ENCODE data around the gene SNN.

The SNN gene

DNA sequence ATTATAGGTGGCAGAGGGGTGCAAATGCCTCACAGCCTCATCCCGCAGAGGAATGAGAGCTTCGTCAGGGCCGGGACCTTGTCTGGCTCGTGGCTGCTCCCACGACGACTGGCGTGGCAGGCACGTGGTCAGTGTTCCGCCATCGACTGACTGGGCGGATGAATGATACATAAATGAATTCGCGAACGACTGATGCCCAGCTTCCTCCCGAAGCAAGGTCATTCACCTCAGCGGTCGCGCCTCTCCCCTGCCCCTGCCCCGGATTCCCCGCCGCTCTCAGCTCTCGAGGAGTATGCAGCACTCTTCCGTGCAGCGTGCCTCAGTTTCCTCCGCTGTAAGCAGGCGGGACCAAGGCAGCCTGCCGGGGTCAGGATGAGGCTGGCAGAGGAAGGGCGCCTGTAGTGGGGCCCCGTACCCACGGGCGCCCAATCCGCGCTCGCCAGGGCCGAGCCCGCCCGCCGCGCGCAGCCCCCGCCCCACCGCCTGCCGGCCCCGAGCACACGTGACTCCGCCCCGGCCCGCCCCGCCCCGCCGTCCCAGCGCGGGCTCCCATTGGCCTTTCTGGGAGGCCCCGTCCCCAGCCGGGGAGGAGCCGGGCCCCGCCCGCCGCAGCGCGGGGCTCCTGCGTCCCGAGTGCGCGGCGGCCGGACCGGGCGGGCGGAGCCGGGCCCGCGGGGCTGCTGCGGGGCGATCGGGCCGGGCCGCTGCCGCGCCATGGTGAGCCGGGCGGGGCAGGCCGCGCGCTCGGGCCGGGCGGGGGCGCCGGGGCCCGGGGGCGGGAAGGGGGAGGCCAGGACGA, at the start of gene SNN:
Gene SNN, plus strand, starts transcription at position 632 of the 799 bp plus-strand sequence. CDS start 7,605 bp downstream, outside the sequence.
- DNase-seq (ENCODE audit: low spot score) = peak; percentile 97

DNA sequence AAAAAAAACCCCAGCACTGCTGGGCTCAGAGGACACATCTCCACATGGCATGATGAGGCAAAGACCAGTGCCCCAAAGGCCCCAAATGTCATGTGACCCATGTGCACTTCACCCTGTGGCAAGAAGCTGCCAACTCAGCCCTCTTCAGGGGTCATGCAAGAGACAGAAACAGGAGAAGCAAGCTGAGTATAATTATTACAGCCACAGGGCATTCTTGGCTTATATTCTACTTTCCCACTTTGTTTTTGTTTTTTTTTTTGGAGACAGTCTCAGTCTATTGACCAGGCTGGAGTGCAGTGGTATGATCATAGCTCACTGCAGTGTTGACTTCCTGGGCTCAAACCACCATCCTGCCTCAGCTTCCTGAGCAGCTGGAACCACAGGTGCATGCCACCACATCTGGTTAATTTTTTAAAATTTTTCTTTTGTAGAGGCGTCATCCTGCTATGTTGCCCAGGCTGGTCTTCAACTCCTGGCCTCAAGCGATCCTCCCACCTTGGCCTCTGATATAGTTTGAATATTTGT, 48.9 kb upstream of the SNN start:
- no peak for DNase-seq (ENCODE audit: low spot score)

DNA sequence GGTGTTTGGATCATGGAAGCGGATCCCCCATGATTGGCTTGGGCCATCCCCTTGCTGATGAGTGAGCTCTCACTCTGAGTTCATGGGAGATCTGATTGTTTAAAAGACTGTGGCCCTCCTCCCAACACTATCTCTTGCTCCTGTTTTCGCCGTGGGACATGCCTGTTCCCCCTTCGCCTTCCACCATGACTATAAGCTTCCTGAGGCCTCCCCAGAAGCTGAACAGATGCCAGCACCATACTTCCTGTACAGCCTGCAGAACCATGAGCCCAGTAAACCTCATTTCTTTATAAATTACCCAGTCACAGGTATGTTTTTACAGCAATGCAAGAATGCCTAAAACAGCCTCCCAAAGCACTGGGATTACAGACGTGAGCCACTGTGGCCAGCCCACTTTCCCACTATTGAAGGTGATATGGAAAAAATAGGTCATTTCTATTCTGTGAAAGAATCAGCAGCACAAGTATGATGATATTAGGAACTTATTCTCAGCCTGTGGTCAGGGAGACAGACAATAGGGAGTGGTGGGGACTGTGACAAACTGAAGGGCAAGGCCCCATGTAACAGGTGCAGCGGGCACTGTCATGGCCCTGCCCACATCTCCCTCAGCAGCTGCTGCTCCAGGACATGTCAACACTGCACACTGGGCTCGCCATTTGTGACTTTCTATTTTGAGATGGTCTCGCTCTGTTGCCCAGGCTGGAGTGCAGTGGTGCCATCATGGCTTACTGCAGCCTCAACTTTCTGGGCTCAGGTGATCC, 47.8 kb upstream of the SNN start:
- DNase-seq (ENCODE audit: low spot score) = no peak

DNA sequence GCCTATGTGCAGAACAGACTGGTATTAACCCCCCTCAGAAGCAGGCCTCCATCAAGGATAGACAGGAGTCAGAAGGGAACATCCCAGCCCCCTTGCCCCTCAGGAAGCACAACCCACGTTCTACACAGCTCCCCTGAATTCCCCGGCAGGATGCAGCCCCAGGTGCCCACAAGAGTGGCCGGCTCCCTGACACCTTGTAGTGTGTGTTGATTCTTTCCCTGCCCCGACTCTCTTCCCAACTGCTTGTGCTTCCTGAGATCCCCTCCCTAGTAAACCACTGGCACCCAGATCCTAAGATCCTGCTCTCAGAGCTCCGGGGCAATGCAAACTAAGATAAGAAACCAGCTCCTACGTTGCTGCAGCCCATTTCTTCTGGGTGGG, 46.7 kb upstream of the SNN start:
- DNase-seq (ENCODE audit: low spot score) = no peak

DNA sequence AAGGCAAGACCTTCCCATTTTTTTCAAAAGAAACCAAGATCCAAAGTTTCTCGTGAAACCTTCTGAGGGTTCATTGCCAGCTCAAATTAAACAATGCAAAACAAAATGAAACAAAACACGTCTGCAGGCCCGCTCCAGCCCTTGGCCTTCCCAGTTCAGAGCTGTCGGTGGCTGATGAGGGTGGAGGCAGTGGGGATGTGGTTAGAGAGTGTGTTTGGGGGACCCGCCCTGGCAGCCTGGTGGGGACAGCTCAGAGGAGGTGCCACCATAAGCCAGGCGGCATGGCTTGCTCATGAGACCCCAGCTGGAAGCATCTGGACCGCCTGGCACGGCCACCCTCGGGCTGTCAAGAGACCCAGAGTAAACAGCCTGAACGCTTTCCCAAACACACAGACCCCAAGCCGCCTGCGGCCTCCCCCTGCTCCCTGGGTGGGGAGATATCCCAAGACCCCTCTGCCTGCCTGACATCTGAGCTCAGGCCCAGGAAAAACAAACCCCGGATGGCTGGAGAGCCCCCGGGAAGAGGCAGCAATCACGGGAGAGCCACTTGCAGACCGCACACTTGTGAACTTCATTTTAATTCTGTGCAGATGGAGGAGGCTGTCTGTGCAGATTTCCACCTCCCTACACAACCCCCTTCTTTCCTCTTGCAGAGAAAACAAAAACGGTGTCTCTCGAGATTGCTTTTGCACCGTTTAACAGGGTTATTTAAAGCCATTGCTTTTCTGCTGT, 46.2 kb upstream of the SNN start:
- no peak for DNase-seq (ENCODE audit: low spot score)

DNA sequence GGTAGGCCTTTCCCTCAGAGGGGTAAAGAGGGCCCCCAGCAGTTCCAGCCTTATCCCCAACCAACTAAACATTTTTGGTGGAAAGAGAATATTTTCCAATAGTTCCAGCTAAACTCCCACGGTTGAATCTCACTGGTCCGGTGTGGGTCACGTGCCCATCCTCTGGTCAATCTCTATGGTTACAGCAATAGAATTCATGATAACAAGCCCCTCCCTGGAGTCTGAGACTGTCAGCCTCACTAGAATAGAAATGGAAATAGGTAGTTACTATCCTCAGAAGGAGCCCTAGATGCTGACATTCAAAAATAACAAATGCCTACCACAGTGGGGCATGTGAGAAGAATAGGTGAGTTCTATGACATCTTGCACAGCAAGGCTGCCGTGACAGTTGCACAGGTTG, 44.0 kb upstream of the SNN start:
- DNase-seq (ENCODE audit: low spot score) = no peak

DNA sequence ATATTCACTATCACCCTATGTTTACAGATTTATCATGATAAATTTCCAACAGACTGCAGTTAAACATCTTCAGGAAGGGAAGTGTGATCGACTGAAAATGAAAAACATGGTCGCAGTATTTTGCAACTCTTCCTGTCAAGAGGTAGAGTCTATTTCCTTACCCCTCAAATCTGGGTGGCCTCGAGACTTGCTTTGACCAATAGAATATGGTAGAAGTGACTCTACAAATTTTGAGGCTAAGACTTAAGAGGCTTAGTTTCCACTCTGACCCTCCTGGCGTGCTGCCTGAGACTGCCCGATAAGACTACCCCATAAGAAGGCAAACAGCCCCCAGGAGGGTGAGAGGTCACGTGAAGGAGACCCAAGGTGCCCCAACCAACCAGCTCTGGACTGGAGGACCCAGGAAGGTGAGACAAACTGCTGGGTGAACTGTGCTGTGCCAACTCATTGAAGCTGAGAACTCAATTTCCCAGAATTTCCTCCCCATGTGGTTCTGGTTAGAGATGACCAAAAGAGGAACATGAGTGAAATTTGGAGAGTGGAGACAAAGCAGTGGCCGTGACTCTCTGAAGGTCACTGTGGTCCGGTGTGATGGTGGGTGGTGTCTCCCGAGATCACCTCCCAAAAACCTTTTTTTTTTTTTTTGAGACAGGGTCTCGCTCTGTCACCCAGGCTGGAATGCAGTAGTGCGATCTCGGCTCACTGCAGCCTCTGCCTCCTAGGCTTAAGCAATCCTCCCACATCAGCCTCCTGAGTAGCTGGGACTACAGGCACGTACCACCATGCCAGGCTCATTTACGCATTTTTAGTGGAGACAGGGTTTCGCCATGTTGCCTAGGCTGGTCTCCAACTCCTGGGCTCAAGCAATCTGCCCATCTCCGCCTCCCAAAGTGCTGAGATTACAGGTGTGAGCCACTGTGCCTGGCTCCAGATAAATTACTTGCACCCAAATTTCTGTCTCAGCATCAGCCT, 43.3 kb upstream of the SNN start:
- no peak for DNase-seq (ENCODE audit: low spot score)

DNA sequence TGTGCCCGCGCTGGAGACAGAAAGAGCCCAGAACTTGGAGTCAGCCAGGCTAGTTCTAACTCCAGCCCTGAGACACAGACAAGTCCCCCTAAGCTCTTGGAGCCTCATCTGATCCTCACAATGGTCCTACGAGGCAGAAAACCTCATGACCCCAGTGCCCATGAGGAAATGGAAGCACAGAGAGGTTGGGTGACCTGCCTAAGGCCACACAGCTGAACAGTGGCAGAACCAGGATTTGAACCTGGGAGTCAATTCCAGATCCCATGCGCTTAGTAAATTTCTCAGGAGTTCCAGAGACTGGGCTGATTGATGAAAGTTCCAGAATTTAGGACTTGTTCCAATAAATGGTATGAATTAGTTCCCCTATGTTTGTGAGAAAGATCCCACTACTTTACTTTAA, 42.5 kb upstream of the SNN start:
- no peak for DNase-seq (ENCODE audit: low spot score)

DNA sequence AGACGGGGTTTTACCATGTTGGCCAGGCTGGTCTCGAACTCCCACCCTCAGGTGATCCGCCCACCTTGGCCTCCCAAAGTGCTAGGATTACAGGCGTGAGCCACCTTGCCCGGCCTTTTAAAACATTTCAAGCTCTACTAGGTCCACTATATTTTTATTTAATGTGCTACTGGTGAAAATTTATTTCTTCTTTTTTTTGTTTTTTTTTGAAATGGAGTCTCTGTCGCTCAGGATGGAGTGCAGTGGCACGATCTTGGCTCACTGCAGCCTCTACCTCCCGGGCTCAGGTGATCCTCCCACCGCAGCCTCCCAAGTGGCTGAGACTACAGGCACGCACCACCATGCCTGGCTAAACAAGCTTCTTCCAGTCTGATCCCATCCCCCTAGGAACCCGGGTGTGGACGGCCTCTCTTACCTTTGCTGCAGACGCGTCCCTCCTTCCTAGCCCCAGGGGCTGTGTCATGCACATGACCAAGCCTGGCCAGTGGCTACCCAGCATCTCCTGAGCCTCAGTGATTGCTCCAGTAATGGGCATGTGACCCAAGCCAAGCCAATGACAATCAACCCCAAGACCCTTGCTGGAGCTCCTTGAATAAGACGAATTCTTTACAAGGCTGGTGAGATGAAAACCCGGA, 41.5 kb upstream of the SNN start:
- DNase-seq (ENCODE audit: low spot score) = no peak

DNA sequence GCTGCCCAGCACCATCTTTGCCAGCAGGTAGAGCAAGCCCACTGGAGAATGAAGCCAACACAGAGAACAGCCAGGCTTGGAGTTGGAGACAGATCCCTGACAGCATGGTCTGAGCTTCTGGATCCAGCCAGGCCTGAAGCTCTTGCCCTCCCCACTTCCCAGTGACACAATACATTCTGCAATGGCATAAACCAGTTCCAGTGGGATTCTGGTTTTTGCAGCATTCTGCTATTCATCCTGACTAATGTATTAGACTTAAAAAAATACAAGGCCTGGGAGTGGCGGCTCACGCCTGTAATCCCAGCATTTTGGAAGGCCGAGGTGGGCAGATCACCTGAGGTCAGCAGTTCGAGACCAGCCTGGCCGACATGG, 41.0 kb upstream of the SNN start:
- DNase-seq (ENCODE audit: low spot score) = no peak

DNA sequence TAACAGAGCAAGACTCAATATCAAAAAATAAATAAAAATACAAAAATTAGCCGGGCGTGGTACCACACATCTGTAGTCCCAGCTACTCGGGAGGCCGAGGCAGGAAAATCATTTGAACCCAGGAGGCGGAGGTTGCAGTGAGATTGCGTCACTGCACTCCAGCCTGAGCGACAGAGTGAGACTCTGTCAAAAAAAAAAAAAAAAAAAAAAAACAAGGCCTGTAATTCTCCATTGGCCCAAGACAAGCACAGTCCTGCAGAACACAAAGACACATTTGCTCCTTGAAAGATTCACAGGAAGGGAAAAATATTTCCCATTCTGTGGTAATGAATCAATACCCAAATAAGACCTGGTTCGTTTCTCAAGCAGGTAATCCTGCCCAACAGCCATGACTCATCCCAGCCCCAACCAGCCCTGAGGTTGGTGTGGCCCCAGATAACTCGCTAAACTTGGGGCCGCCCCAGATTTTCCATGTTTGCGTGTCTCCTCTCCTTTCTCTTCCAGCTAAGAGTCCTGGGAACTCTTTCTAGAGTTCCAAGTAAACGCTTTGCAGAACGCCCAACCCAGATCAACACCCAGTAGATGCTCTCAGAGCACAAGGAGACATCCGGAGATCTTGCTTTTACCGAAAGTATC, 40.3 kb upstream of the SNN start:
- no peak for DNase-seq (ENCODE audit: low spot score)

DNA sequence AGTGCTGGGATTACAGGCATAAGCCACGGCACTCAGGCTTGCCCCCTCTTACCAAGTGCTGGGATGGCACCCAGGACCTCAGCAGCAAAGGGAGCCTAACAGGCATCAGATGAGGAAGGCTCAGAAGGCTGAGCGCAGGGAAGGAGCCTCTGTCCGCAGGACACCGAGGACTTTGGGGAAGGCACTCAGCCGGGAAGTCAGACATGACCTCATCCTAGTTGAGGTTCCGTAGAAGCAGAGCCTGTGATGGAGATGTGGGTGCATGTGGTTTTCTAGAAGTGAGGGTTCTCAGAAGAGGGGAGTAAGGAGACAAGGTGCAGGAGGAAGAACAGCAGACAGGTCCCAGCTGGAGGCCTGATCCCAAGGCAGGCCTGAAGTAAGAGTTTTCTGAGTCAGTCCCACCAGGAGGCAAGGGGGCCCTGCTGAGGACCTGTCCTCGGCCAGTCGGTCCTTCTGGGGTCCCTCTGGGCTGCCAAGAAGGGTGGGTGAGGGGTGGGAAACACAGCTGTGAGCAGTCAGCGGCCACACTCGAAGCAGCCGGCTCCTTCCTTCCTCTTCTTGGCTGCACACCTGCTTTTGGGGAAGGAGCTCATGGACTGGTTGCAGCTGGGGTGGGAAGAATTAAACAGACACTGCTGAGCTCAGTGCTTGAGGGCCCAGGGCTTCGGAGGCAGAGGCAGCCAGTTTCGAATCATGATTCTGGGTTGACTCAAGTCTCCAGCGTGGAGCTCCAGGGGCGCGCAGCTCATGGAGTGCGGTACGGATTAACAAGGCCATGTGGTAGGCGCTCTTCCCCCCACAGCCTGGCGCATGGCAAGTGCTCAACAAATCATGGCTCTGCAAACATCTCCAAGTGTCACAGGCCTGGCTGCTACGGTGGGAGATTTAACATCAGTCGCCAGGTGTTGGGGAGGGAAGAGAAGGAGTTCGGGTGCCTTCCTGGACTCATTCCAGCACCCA, 38.9 kb upstream of the SNN start:
- no peak for DNase-seq (ENCODE audit: low spot score)

DNA sequence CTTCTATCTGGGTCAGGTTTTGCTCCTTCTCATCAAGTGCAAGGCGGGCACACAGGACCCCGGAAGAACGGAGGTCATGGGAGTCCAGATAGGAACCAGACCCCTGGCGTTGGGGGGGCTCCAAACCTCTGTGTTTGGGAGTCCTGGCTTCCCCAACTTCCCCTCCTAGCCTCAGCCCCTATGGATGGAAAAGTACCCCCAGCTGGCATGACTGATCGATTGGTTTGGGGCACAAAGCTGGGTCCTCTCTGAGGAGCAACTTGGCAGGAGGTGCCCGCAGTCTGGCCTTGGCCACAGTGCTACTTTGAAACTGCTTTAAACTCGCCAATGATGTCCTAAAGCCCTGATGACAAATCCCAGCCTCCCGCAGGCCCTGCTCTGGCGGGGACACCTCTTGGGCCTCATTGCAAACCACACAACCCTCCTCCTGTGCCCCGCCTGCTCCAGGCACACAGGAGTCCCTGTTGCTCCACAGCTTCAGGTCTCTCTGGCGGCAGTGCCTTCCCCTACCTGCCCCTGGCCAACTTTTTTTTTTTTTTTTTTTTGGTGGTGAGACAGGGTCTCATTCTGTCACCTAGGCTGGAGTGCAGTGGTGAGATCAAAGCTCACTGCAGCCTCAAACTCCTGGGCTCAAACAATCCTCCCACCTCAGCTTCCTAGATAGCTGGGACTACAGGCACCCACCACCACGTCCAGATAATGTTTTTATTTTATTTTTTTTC, 38.0 kb upstream of the SNN start:
- DNase-seq (ENCODE audit: low spot score) = no peak

DNA sequence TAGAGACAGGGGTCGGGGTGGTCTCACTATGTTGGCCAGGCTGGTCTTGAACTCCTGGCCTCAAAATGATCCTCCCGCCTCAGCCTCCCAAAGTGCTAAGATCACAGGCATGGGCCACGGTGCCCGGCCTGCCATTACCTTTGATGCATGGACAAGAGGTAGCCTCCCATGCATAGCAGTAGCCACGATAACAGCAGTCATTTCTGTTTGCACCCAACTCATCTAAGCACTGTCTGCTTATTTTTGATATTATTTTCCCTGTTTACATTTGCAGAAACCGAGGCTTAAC, 37.5 kb upstream of the SNN start:
- no peak for DNase-seq (ENCODE audit: low spot score)

DNA sequence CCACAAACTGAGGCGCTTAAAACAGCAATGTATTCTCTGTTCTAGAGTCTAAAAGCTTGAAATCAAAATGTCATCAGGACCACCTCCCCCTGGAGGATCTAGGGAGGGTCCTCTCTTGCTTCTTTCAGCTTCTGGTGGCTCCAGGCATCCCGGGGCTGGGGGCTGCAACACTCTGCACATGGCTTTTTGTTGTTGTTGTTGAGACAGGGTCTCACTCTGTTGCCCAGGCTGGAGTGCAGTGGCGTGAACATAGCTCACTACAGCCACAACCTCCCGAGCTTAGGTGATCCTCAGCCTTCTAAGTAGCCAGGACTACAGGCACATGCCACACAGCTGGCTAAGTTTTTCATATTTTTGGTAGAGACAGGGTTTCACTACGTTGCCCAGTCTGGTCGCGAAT, 37.0 kb upstream of the SNN start:
- DNase-seq (ENCODE audit: low spot score) = no peak

DNA sequence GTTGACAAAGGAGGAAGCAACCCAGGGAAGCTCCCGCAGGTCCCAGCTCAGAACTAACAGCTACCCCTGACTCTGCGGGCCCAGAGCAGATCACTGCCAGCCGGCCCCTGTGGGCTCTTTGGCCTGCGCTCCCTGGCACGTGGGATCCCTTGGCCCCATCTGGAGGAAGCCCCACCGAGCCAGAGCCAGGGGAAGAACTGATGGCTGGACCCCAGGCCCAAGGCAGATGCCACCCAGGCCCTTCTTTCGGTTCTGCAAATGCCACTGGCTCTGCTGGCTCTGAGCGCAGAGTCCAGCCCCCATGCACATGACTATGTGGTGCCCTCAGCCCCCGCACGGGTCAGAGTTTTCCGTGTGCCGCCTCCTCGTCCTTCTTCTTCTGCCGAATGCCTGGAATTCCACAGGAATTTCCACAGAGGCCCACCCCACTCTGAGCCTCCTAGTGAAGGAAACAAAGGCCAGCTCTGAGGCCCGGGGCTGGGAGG, 35.8 kb upstream of the SNN start:
- DNase-seq (ENCODE audit: low spot score) = no peak

DNA sequence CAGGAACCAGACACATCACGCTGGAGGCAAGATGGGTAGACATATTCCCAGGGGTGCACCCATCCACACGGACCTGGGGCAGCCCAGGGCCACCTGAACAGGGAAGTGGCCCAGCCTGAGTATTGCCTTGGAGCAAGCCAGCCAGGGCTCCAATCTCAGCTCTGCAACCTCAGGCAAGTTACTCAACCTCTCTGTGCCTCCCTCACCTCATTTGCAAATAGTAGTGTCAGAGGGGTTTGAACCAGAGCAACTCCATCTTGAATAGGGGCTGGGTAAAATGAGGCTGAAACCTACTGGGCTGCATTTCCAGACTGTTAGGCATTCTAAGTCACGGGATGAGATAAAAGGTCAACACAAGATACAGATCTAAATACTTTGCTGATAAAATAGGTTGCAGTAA, 35.1 kb upstream of the SNN start:
- DNase-seq (ENCODE audit: low spot score) = no peak

DNA sequence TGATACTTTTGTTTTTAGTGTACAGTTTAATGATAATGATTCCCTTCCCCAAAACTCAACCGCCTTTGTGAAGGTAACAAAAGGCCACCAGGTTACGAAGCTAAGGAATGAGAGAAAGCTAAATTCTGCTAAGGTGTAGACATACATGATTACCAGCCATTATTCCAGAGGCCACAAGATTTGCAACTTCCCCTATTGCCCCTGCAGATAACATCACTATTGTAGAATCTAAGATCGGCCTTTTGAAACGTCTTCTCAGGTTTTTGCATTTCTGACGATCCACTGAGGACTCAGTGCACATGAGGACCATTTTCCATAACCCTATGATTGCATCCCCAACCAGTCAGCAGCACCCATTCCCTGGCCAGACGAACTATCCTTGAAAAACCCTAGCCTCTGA, 33.9 kb upstream of the SNN start:
- no peak for DNase-seq (ENCODE audit: low spot score)
